AG04449 (cell line): ENCODE measurements around the gene TRO.

Experiments used
- CTCF ChIA-PET: fragments of 350-600 bp; formaldehyde crosslinking; extraction: SDS; loops from one replicate; lab custom pipeline; 2021; ENCODE audit warnings: antibody characterized with exemption; lab: Yijun Ruan, JAX
- POLR2A ChIA-PET: fragments of 400-600, 350-600 bp; formaldehyde crosslinking; extraction: SDS; loops from one replicate; lab custom pipeline; 2020; ENCODE audit warnings: antibody characterized with exemption, inconsistent platforms; lab: Yijun Ruan, JAX
- DNase-seq: peaks from one replicate; pipeline ENCODE4 v3.0.0-alpha.2; 2010; ENCODE audit warnings: low read depth, low spot score
- H3K4me3 ChIP-seq: 2 replicates; pipeline ENCODE4 v1.5.1; 2011; ENCODE audit warnings: low read depth, mild to moderate bottlenecking, control low read depth, low read length
- TF ChIP-seq, protein P1 (sequence below): IDR thresholded peaks from one replicate; pipeline ENCODE4 v1.5.1; 2011; ENCODE audit warnings: mild to moderate bottlenecking, moderate library complexity, low read length, control low read depth, inconsistent platforms; ENCODE audit not compliant: insufficient read depth; ENCODE audit errors: missing control alignments

Gene TRO

DNA sequence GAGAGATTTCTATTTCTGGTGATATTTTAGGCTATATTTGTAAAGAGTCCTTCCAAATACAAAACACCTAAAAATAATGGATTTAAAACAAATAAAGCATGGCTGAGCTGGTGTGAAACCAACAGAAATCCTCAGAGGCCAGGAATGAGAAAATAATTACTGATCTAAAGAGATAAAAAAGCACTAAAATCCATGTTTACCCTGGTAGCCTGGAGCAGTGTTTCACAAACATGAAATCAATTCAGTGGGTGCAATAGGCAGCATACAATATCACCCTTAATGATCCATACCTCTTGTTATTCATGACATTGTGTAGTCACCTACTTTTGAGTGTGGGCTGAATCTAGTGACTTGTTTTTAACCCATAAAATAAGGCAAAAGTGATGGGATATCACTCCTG, 58.8 kb downstream of the TRO start:
- ChIA-PET POLR2A (no interaction called here), CTCF (no interaction called here)
- DNase-seq, result no peak
- TF ChIP-seq, protein P1, sequence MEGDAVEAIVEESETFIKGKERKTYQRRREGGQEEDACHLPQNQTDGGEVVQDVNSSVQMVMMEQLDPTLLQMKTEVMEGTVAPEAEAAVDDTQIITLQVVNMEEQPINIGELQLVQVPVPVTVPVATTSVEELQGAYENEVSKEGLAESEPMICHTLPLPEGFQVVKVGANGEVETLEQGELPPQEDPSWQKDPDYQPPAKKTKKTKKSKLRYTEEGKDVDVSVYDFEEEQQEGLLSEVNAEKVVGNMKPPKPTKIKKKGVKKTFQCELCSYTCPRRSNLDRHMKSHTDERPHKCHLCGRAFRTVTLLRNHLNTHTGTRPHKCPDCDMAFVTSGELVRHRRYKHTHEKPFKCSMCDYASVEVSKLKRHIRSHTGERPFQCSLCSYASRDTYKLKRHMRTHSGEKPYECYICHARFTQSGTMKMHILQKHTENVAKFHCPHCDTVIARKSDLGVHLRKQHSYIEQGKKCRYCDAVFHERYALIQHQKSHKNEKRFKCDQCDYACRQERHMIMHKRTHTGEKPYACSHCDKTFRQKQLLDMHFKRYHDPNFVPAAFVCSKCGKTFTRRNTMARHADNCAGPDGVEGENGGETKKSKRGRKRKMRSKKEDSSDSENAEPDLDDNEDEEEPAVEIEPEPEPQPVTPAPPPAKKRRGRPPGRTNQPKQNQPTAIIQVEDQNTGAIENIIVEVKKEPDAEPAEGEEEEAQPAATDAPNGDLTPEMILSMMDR, result no peak
- no peak overlapping the region for H3K4me3 ChIP-seq

DNA sequence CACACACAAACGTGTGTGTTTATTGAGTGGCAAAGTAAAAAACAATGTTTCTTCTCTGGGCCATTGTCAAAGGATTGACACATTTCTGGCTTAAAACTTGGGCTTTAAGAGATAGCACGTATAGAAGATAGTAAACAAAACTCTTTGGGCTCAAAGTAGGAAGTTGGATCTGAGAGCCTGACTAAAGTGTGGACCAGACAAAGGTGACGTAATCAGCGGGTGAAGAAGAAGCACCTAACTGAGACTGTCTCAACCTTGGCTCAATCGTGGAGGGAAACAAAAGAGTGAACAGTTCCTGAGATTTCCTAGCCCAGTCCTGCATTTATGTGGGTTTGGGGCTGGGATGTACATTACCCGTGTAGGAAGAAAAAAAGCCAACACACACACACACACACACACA, 59.7 kb downstream of the TRO start:
- CTCF ChIA-PET, result no interaction called here
- DNase-seq, result no peak
- TF ChIP-seq, protein P1, result no peak
- no peak overlapping the region for H3K4me3 ChIP-seq
- POLR2A ChIA-PET, result no interaction called here
